T-helper 17 cell (primary cell): Measurements from ENCODE around the gene P4HB. TPM values are rescaled to one million over a fixed set of nuclear protein-coding genes. Genes with fewer than 3 reads are reported as not detected.

ENCODE experiments used
- ATAC-seq: fragments of 150-1000 bp; cut with Tn5 transposase; 2 replicates; pipeline ENCODE4 v1.10.0; 2021; ENCODE audit warnings: mild to moderate bottlenecking, moderate library complexity
- DNase-seq, 3 donors: peaks; one replicate each; pipeline versions ENCODE4 v3.0.0 to v3.0.0-alpha.2; 2020 to 2021
- H3K9me3 ChIP-seq: one replicate; pipeline ENCODE4 v1.7.0; 2013; ENCODE audit warnings: low read length, mild to moderate bottlenecking; ENCODE audit not compliant: control insufficient read depth, poor library complexity, severe bottlenecking
- H3K27ac Mint-ChIP-seq: one replicate; pipeline ENCODE4 v1.8.0; 2022; ENCODE audit warnings: mild to moderate bottlenecking, moderate library complexity, mixed read lengths
- H3K27me3 Mint-ChIP-seq: one replicate; pipeline ENCODE4 v1.8.0; 2022; ENCODE audit warnings: mixed read lengths
- H3K36me3 Mint-ChIP-seq: one replicate; pipeline ENCODE4 v1.8.0; 2022; ENCODE audit warnings: low read depth, mixed read lengths
- H3K4me1 Mint-ChIP-seq: one replicate; pipeline ENCODE4 v1.8.0; 2022; ENCODE audit warnings: mild to moderate bottlenecking, mixed read lengths
- H3K4me3 Mint-ChIP-seq: one replicate; pipeline ENCODE4 v1.8.0; 2022; ENCODE audit warnings: mild to moderate bottlenecking, moderate library complexity, mixed read lengths
- total RNA-seq, 4 donors: library from RNA in 2 of 4; stranded (reverse) in 2 of 4; gene quantifications; one replicate each; pipeline ENCODE4 v1.2.3 and lab custom pipeline; 2022 to 2026

P4HB gene
- total RNA-seq, 2 donors from 2014 or later = 281 to 320 TPM

DNA sequence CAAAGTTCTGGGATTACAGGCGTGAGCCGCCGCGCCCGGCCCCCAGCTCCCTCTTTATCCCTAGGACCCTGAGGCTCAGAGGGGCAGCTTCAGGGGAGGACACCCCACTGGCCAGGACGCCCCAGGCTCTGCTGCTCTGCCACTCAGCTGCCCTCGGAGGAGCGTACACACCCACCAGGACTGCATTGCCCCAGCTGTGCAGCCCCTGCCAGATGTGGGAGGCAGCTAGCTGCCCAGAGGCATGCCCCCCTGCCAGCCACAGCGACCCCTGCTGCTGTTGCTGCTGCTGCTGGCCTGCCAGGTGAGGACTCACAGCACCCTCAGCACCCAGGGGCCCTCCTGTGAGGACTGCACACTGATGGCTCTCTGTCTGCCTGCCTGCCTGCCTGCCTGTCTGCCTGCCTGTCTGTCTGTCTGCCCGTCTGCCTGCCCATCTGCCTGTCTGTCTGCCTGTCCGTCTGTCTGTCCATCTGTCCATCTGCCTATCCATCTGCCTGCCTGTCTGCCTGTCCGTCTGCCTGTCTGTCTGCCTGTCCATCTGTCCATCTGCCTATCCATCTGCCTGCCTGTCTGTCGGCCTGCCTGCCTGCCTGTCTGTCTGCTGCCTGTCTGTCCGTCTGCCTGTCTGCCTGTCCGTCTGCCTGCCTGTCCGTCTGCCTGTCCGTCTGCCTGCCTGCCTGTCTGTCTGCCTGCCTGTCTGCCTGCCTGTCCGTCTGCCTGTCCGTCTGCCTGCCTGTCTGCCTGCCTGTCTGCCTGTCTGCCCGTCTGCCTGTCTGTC lies 51.4 kb downstream of the P4HB start:
- no peaks in the 10 kb centered on the region for H3K4me1 Mint-ChIP-seq
- H3K4me3 Mint-ChIP-seq = no peak overlapping the region
- peaks cover 2% of the 10 kb centered on the region for H3K36me3 Mint-ChIP-seq
- H3K27me3 Mint-ChIP-seq = peaks cover 28% of the 10 kb centered on the region
- no peaks in the 10 kb centered on the region for H3K9me3 ChIP-seq
- ATAC-seq (peak; percentile 15), DNase-seq (no peak)
- no peak overlapping the region for H3K27ac Mint-ChIP-seq

DNA sequence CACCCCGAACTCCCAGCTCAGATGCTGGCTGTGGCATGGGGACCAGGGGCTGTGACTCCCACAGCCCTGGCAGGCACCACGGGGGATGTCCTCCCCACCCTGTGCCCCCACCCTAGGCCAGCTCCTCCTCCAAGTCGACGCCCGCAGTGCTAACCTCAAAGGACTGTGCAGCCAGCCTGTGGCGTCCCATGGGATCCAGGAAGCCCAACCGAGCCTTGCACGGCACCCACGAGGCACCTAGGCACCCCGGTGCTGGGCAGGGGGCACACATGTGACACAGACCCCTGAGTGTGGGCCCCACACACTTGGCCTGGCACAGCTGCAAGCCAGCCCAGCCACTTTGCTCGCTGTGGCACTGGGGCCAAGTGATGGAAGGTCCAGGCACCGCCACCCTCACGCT lies 52.5 kb downstream of the P4HB start:
- no peak for DNase-seq
- Mint-ChIP-seq H3K4me3 (no peak overlapping the region), H3K36me3 (peaks cover 2% of the 10 kb centered on the region), H3K4me1 (no peaks in the 10 kb centered on the region), H3K27me3 (peaks cover 31% of the 10 kb centered on the region), H3K27ac (no peak overlapping the region)
- no peak for ATAC-seq
- H3K9me3 ChIP-seq = no peaks in the 10 kb centered on the region

GRCh38 chr17:81807210-81807719 lies 53.1 kb downstream of the P4HB start:
- Mint-ChIP-seq H3K4me3 (no peak overlapping the region), H3K36me3 (peaks cover 4% of the 10 kb centered on the region), H3K27ac (no peak overlapping the region), H3K4me1 (no peaks in the 10 kb centered on the region), H3K27me3 (peaks cover 37% of the 10 kb centered on the region)
- DNase-seq (no peak), ATAC-seq (no peak)
- H3K9me3 ChIP-seq = no peaks in the 10 kb centered on the region

DNA sequence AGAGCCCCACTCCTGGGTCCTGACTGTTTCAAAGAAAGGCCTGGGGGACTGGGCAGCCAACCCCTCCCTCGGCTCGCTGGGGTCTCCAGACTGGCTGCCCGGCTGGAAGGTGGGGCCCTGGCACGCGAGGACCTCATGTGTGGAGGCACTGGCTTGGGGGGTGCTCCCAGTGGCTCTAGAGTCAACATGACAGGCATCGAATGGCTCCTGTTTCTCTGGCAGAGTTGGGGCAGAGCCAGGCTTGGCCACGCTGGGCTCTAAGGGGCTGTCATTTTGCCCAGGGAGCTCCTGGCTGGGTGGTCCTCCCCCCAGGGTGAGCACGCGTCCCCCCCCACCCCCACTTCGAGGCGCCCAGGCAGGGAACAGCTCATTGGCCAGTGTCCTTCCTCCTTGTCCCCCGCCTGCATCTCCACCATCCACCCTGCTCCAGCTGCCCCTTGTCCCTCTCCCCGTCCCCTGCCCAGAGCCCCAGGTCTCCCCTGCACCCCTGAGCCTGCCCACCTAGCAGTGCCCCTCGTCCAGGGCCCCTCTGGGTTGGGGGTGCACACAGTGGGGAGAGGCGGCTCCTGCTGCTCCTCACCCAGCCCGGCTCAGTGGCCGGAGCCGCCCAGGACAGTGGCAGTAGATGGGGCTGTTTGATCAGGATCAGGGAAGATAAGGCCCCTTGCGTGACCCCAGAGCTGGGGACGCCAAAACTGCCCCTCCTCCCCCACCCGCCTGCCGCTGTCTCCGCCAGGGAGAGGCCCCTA lies 53.7 kb downstream of the P4HB start:
- H3K4me3 Mint-ChIP-seq = no peak overlapping the region
- no peak overlapping the region for H3K27ac Mint-ChIP-seq
- H3K27me3 Mint-ChIP-seq = peaks cover 43% of the 10 kb centered on the region
- ATAC-seq = no peak
- peaks cover 4% of the 10 kb centered on the region for H3K36me3 Mint-ChIP-seq
- no peaks in the 10 kb centered on the region for H3K4me1 Mint-ChIP-seq
- H3K9me3 ChIP-seq = no peaks in the 10 kb centered on the region
- DNase-seq = no peak

GRCh38 chr17:81805707-81806460 lies 54.5 kb downstream of the P4HB start:
- Mint-ChIP-seq H3K27ac (no peak overlapping the region), H3K4me1 (no peaks in the 10 kb centered on the region), H3K36me3 (peaks cover 4% of the 10 kb centered on the region), H3K27me3 (peaks cover 51% of the 10 kb centered on the region), H3K4me3 (no peak overlapping the region)
- ATAC-seq = no peak
- H3K9me3 ChIP-seq = no peaks in the 10 kb centered on the region
- DNase-seq = no peak

- H3K27ac Mint-ChIP-seq = no peak overlapping the region
- H3K4me1 Mint-ChIP-seq = no peaks in the 10 kb centered on the region
- peak overlapping the region; percentile 64 for H3K4me3 Mint-ChIP-seq
- peaks cover 54% of the 10 kb centered on the region for H3K27me3 Mint-ChIP-seq
- no peak for DNase-seq
- H3K9me3 ChIP-seq = no peaks in the 10 kb centered on the region
- peaks cover 4% of the 10 kb centered on the region for H3K36me3 Mint-ChIP-seq
- no peak for ATAC-seq
Measured at GRCh38 chr17:81804559-81805399, 55.6 kb downstream of the P4HB start.

GRCh38 chr17:81803728-81804558 lies 56.4 kb downstream of the P4HB start, which contains the start of gene GCGR:
Gene GCGR, plus strand, starts transcription at chr17:81804150. Its CDS starts 4,869 bp downstream, at chr17:81809019.
- DNase-seq = no peak
- no peak for ATAC-seq
- H3K4me1 Mint-ChIP-seq = no peaks in the 10 kb centered on the region
- H3K9me3 ChIP-seq = no peaks in the 10 kb centered on the region
- H3K27me3 Mint-ChIP-seq = peaks cover 54% of the 10 kb centered on the region
- H3K36me3 Mint-ChIP-seq = peaks cover 2% of the 10 kb centered on the region
- H3K27ac Mint-ChIP-seq = no peak within 1 kb of the TSS
- H3K4me3 Mint-ChIP-seq = peak within 1 kb of the TSS; percentile 64

- Mint-ChIP-seq H3K27me3 (peaks cover 50% of the 10 kb centered on the region), H3K27ac (no peak overlapping the region), H3K36me3 (peaks cover 2% of the 10 kb centered on the region), H3K4me1 (no peaks in the 10 kb centered on the region), H3K4me3 (peak overlapping the region; percentile 55)
- ATAC-seq (no peak), DNase-seq (no peak)
- no peaks in the 10 kb centered on the region for H3K9me3 ChIP-seq
Measured at GRCh38 chr17:81802856-81803643, 57.3 kb downstream of the P4HB start.

GRCh38 chr17:81802048-81802758 lies 58.1 kb downstream of the P4HB start:
- ATAC-seq = no peak
- Mint-ChIP-seq H3K36me3 (peaks cover 2% of the 10 kb centered on the region), H3K4me1 (no peaks in the 10 kb centered on the region), H3K27me3 (peaks cover 41% of the 10 kb centered on the region), H3K4me3 (no peak overlapping the region), H3K27ac (no peak overlapping the region)
- H3K9me3 ChIP-seq = no peaks in the 10 kb centered on the region
- no peak for DNase-seq

GRCh38 chr17:81801327-81801726 lies 59.0 kb downstream of the P4HB start:
- no peaks in the 10 kb centered on the region for H3K9me3 ChIP-seq
- no peaks in the 10 kb centered on the region for H3K4me1 Mint-ChIP-seq
- no peak for ATAC-seq
- no peak overlapping the region for H3K4me3 Mint-ChIP-seq
- H3K27me3 Mint-ChIP-seq = peaks cover 40% of the 10 kb centered on the region
- H3K36me3 Mint-ChIP-seq = peaks cover 2% of the 10 kb centered on the region
- no peak overlapping the region for H3K27ac Mint-ChIP-seq
- no peak for DNase-seq

GRCh38 chr17:81794509-81794908 lies 65.8 kb downstream of the P4HB start:
- Mint-ChIP-seq H3K4me3 (no peak overlapping the region), H3K27ac (no peak overlapping the region), H3K36me3 (no peaks in the 10 kb centered on the region), H3K4me1 (no peaks in the 10 kb centered on the region), H3K27me3 (peaks cover 5% of the 10 kb centered on the region)
- DNase-seq = no peak
- no peaks in the 10 kb centered on the region for H3K9me3 ChIP-seq
- ATAC-seq = no peak
